Measurements from ENCODE around the gene OSBPL6. TPM values are rescaled to one million over a fixed set of nuclear protein-coding genes. Genes with fewer than 3 reads are reported as not detected.

The OSBPL6 gene
- total and polyA plus RNA-seq, 4 donors = 1.3 to 3.3 (median 2.2) TPM

DNA sequence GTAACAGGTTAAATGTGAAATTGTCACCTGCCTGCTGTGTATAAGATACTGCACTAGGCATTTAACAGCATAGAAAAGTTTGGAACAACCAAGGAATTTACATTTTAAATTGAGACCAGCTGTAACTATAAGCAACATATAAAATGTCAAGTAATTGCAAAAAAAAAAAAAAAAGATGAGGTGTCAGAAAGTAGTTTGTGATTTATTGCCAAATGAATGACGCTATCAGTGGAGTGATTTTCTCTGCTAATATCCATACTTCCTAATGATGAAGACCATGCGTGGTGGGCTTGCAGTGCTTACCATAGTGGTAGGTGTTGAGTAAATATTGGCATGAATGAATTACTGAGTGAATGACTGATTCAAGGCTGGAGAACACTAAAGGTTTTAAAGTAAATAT is 73.3 kb downstream of the OSBPL6 start:
- TF ChIP-seq NR2F2 (IDR thresholded peaks at IDR 0.05) (no peak), HNF4A (conservative IDR thresholded peaks at IDR 0.05) (no peak), SP1 (IDR thresholded peaks at IDR 0.05) (no peak), EGR1 (IDR thresholded peaks at IDR 0.05; ENCODE audit: low read depth in 2 of 2) (no peak), GABPA (IDR thresholded peaks at IDR 0.05 in 1 of 2, conservative IDR thresholded peaks at IDR 0.05 in 1 of 2) (no peak), JUND (IDR thresholded peaks at IDR 0.05) (no peak), RXRA (IDR thresholded peaks at IDR 0.05) (no peak), FOXA2 (IDR thresholded peaks at IDR 0.05) (no peak), TAF1 (conservative IDR thresholded peaks at IDR 0.05) (no peak)
- TF ChIP-seq, protein P1, sequence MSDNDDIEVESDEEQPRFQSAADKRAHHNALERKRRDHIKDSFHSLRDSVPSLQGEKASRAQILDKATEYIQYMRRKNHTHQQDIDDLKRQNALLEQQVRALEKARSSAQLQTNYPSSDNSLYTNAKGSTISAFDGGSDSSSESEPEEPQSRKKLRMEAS (IDR thresholded peaks at IDR 0.05) = no peak
- Histone ChIP-seq H3K27me3 (ENCODE audit: control insufficient read depth in 4 of 4, insufficient read depth in 4 of 4, low read length in 3 of 4) (no peaks in the 10 kb centered on the region), H3K27ac (ENCODE audit: low read depth in 1 of 2, low read length in 2 of 2) (no peak overlapping the region), H3K9ac (ENCODE audit: low read depth in 1 of 2, low read length in 2 of 2) (no peak overlapping the region), H3K4me1 (ENCODE audit: control insufficient read depth in 4 of 4, insufficient read depth in 4 of 4, low read length in 3 of 4) (peaks cover 0 to 7% (median 3%) of the 10 kb centered on the region in 4 donors), H3K9me3 (ENCODE audit: control insufficient read depth in 4 of 4, low read length in 3 of 4) (no peaks in the 10 kb centered on the region), H3K36me3 (ENCODE audit: control insufficient read depth in 4 of 4, insufficient read depth in 3 of 4, low read depth in 1 of 4, low read length in 3 of 4) (no peaks in the 10 kb centered on the region), H3K4me3 (ENCODE audit: low read depth in 1 of 3, low read length in 3 of 3) (no peak overlapping the region)
- 93% methylated on average over 2 of the region's 2 CpGs for WGBS
- no peak for DNase-seq (ENCODE audit: low spot score)

DNA sequence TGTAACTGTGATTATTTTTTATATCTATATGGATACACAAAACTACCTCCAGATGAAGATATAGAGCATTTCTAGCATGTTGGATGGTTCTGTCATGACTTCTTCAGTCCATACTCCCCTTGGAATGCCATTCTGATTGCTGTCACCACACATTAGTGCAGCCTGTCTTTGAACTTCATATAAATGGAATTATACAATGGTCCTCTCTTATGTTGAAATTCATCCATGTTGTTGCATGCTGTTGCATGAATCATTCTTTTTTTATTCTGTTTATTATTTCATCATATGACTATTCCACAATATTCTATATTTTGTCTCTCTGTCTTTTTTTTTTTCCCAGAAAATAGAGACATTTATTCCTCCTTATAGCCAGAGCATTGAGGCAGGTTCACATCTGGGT is 74.1 kb downstream of the OSBPL6 start:
- Histone ChIP-seq H3K9me3 (ENCODE audit: control insufficient read depth in 4 of 4, low read length in 3 of 4) (no peaks in the 10 kb centered on the region), H3K27ac (ENCODE audit: low read depth in 1 of 2, low read length in 2 of 2) (no peak overlapping the region), H3K4me3 (ENCODE audit: low read depth in 1 of 3, low read length in 3 of 3) (no peak overlapping the region), H3K4me1 (ENCODE audit: control insufficient read depth in 4 of 4, insufficient read depth in 4 of 4, low read length in 3 of 4) (peaks cover 0 to 8% (median 3%) of the 10 kb centered on the region in 4 donors), H3K36me3 (ENCODE audit: control insufficient read depth in 4 of 4, insufficient read depth in 3 of 4, low read depth in 1 of 4, low read length in 3 of 4) (no peaks in the 10 kb centered on the region), H3K27me3 (ENCODE audit: control insufficient read depth in 4 of 4, insufficient read depth in 4 of 4, low read length in 3 of 4) (no peaks in the 10 kb centered on the region), H3K9ac (ENCODE audit: low read depth in 1 of 2, low read length in 2 of 2) (no peak overlapping the region)
- no peak for TF ChIP-seq FOXA2 (IDR thresholded peaks at IDR 0.05)
- TF ChIP-seq JUND (IDR thresholded peaks at IDR 0.05) = no peak
- TF ChIP-seq, protein P2, sequence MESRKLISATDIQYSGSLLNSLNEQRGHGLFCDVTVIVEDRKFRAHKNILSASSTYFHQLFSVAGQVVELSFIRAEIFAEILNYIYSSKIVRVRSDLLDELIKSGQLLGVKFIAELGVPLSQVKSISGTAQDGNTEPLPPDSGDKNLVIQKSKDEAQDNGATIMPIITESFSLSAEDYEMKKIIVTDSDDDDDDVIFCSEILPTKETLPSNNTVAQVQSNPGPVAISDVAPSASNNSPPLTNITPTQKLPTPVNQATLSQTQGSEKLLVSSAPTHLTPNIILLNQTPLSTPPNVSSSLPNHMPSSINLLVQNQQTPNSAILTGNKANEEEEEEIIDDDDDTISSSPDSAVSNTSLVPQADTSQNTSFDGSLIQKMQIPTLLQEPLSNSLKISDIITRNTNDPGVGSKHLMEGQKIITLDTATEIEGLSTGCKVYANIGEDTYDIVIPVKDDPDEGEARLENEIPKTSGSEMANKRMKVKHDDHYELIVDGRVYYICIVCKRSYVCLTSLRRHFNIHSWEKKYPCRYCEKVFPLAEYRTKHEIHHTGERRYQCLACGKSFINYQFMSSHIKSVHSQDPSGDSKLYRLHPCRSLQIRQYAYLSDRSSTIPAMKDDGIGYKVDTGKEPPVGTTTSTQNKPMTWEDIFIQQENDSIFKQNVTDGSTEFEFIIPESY (IDR thresholded peaks at IDR 0.05) = no peak
- no peak for DNase-seq (ENCODE audit: low spot score)

DNA sequence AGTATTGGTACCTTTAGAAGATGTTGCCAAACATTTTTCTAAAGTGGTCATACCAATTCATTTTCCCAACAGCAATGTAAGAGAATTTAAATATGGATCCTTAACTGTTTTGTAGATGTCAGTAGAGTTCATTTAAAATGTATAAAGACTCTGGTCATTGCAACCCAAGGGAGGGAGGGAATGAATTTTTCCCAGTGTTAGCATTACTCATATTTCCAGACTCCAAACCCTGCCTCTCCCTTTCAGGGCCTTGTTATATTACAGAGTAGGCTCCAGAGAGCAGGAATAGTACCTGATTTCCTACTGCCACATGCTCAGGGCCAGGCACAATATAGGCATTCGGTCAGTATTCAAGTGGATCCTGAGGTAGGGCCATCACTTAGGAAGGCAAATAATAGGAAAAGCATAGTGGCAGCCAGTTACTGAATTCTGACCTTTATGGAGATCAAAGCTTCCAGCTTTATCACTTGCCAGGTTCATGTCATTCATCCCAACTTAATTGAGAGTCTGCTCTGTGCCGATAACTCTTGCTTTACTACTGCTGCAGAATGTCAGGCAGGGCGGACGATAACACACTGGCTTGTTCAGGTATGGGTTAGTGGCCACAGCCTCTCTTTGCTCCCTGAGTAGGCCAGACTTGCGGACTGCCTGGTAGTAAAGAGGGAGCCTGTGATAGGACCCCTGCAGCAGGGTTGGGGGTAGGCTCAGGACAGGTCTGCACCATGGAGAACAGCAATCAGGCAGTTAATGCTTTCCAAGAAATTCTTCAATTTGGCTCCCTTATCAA is 75.3 kb downstream of the OSBPL6 start:
- Histone ChIP-seq H3K36me3 (ENCODE audit: control insufficient read depth in 4 of 4, insufficient read depth in 3 of 4, low read depth in 1 of 4, low read length in 3 of 4) (no peaks in the 10 kb centered on the region), H3K4me3 (ENCODE audit: low read depth in 1 of 3, low read length in 3 of 3) (no peak overlapping the region), H3K9ac (ENCODE audit: low read depth in 1 of 2, low read length in 2 of 2) (no peak overlapping the region), H3K27ac (ENCODE audit: low read depth in 1 of 2, low read length in 2 of 2) (no peak overlapping the region), H3K9me3 (ENCODE audit: control insufficient read depth in 4 of 4, low read length in 3 of 4) (no peaks in the 10 kb centered on the region), H3K27me3 (ENCODE audit: control insufficient read depth in 4 of 4, insufficient read depth in 4 of 4, low read length in 3 of 4) (no peaks in the 10 kb centered on the region), H3K4me1 (ENCODE audit: control insufficient read depth in 4 of 4, insufficient read depth in 4 of 4, low read length in 3 of 4) (peaks cover 0 to 8% (median 3%) of the 10 kb centered on the region in 4 donors)
- no peak for DNase-seq (ENCODE audit: low spot score)
- TF ChIP-seq FOXA2 (IDR thresholded peaks at IDR 0.05) (no peak), NR2F2 (IDR thresholded peaks at IDR 0.05) (no peak), TAF1 (conservative IDR thresholded peaks at IDR 0.05) (no peak), FOXA1 (IDR thresholded peaks at IDR 0.05) (no peak), GABPA (IDR thresholded peaks at IDR 0.05 in 1 of 2, conservative IDR thresholded peaks at IDR 0.05 in 1 of 2) (no peak), JUND (IDR thresholded peaks at IDR 0.05) (no peak)
- TF ChIP-seq, protein P3, sequence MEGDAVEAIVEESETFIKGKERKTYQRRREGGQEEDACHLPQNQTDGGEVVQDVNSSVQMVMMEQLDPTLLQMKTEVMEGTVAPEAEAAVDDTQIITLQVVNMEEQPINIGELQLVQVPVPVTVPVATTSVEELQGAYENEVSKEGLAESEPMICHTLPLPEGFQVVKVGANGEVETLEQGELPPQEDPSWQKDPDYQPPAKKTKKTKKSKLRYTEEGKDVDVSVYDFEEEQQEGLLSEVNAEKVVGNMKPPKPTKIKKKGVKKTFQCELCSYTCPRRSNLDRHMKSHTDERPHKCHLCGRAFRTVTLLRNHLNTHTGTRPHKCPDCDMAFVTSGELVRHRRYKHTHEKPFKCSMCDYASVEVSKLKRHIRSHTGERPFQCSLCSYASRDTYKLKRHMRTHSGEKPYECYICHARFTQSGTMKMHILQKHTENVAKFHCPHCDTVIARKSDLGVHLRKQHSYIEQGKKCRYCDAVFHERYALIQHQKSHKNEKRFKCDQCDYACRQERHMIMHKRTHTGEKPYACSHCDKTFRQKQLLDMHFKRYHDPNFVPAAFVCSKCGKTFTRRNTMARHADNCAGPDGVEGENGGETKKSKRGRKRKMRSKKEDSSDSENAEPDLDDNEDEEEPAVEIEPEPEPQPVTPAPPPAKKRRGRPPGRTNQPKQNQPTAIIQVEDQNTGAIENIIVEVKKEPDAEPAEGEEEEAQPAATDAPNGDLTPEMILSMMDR (IDR thresholded peaks at IDR 0.05; ENCODE audit: low read depth, low read length, missing input control) = no peak
- WGBS = 97% methylated on average over 5 of the region's 5 CpGs

Data from liver (tissue), 9 donors.